RWPE1 (cell line): ENCODE measurements around the gene INPP5K.
"Not testable (repeated sequence)": the region's sequence is repeated elsewhere in the genome, so short reads cannot be mapped to it uniquely, and the experiment has no call there.

Source experiments
- CTCF ChIA-PET: fragments of 350-600 bp; sonication (Branson Sonifier 250); formaldehyde crosslinking; extraction: SDS; loops from one replicate; lab custom pipeline; 2021; lab: Yijun Ruan, JAX
- POLR2A ChIA-PET: fragments of 400-600 bp; formaldehyde crosslinking; extraction: SDS; loops from one replicate; lab custom pipeline; 2020; ENCODE audit warnings: antibody characterized with exemption; ENCODE audit not compliant: low non-redundant PET; lab: Yijun Ruan, JAX
- DNase-seq: peaks from one replicate; pipeline ENCODE4 v3.0.0; 2012; ENCODE audit warnings: low spot score
- H3K27ac ChIP-seq: fragments of 450-650 bp; 2 replicates; pipeline ENCODE4 v1.5.1; 2017
- CTCF ChIP-seq: fragments of 450-650 bp; conservative IDR thresholded peaks from 2 replicates; pipeline ENCODE4 v1.5.1; 2017; ENCODE audit warnings: low read depth, mild to moderate bottlenecking

The INPP5K gene

DNA sequence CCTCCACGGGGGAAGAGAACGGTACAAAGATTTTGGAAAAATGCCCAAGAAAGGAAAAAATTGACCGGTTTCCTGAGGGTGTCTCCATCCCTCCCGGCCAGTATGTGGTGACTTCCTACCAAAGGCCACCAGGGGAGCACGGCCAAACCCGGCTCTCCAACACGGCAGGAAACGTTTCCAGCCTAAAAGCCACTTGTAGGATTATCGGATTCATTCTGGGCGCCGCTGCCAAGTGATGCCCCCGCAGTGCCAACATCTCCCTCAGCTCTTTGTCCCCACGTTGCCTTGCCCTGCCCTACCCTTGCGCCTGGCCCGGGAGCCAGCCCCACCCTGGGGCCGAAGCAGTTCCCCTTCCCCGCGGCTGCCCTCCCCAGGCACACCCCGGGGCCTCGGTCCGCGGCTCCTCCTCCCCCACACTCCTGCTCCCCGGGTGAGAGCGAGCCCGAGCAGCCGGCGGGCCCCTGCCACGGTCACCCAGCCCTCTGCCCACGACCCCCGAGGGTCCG, 61.1 kb downstream of the INPP5K start:
- peak; percentile 64 for DNase-seq
- peak; percentile 59 for TF ChIP-seq CTCF

GRCh38 chr17:1454541-1454940, 61.9 kb downstream of the INPP5K start:
- POLR2A ChIA-PET, result no interaction called here
- CTCF ChIA-PET, result interaction anchor here (0.5 to 0.7 kb wide), 4 partner anchors 29 to 187 kb away, joined by 3 to 7 read pairs (median 3); no protein-coding TSS in a partner anchor
- no peak for TF ChIP-seq CTCF
- peak overlapping the region; percentile 90 for H3K27ac ChIP-seq
- no peak for DNase-seq

More for the DNA sequence above, 61.1 kb downstream of the INPP5K start:
- ChIA-PET POLR2A (interaction anchor here (0.5 kb wide), 1 partner anchor 11 kb away, joined by 3 read pairs; no protein-coding TSS in a partner anchor), CTCF (interaction anchor here (0.5 kb wide), 1 partner anchor 90 kb away, joined by 3 read pairs; no protein-coding TSS in a partner anchor)
- H3K27ac ChIP-seq, result peak overlapping the region; percentile 90

- peak overlapping the region; percentile 90 for H3K27ac ChIP-seq
- CTCF ChIA-PET, result interaction anchor here (0.6 to 0.7 kb wide), 2 partner anchors 145 to 188 kb away, joined by 3 read pairs; no protein-coding TSS in a partner anchor
- POLR2A ChIA-PET, result interaction anchor here (0.6 kb wide), 1 partner anchor 60 kb away, joined by 3 read pairs; no protein-coding TSS in a partner anchor
- DNase-seq, result not testable (repeated sequence)
Measured at GRCh38 chr17:1453694-1454093, 62.7 kb downstream of the INPP5K start.

DNA sequence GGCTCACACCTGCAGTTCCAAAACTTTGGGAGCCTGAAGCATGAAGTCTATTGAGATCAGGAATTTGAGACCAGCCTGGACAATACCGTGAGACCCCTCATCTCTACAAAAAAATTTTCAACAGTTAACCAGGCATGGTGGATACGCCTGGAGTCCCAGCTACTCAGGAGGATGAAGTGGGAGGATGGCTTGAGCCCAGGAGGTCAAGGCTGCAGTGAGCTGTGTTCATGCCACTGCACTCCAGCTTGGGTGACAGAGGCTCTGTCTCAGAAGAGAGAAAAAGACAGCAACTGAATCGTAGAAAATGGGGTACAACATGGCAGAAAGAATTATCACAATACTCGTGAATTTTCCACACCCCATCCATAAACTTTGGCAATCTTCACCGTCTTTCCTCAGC, 63.6 kb downstream of the INPP5K start:
- POLR2A ChIA-PET, result no interaction called here
- TF ChIP-seq CTCF, result no peak

DNA sequence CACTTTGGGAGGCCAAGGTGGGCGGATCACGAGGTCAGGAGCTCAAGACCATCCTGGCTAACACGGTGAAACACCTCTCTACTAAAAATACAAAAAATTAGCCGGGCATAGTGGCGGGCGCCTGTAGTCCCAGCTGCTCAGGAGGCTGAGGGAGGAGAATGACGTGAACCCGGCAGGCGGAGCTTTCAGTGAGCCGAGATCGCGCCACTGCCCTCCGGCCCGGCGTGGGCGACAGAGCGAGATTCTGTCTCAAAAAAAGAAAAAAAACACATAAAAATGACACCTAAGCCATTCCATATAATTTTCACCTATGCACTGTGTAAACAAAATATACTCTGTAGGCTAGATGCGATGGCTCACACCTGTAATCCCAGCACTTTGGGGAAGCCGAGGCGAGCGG, 66.2 kb downstream of the INPP5K start:
- CTCF ChIA-PET, result interaction anchor here (0.5 to 0.6 kb wide), 2 partner anchors 30 to 40 kb away, joined by 3 to 5 read pairs; no protein-coding TSS in a partner anchor
- POLR2A ChIA-PET, H3K27ac ChIP-seq, DNase-seq: not testable (repeated sequence)

More for the DNA sequence above, 63.6 kb downstream of the INPP5K start:
- no peak for DNase-seq
- CTCF ChIA-PET, result interaction anchor here (0.7 kb wide), 1 partner anchor 13 kb away, joined by 3 read pairs; no protein-coding TSS in a partner anchor
- 0 out of 2 replicates have a peak overlapping the region, but pooled peaks have one; percentile 10 for H3K27ac ChIP-seq

GRCh38 chr17:1449412-1449967, 66.9 kb downstream of the INPP5K start:
- CTCF ChIA-PET, result interaction anchor here (0.5 to 0.6 kb wide), 2 partner anchors 31 to 41 kb away, joined by 3 to 5 read pairs; no protein-coding TSS in a partner anchor
- H3K27ac ChIP-seq, result no peak overlapping the region
- DNase-seq, result no peak
- POLR2A ChIA-PET, result no interaction called here
- no peak for TF ChIP-seq CTCF

- no peak for DNase-seq
- no peak for TF ChIP-seq CTCF
- ChIA-PET CTCF (interaction anchor here (0.6 kb wide), 1 partner anchor 142 kb away, joined by 3 read pairs; no protein-coding TSS in a partner anchor), POLR2A (no interaction called here)
- no peak overlapping the region for H3K27ac ChIP-seq
Measured at GRCh38 chr17:1447052-1447451, 69.4 kb downstream of the INPP5K start.
